ENCODE measurements around the gene SPX.

DNA sequence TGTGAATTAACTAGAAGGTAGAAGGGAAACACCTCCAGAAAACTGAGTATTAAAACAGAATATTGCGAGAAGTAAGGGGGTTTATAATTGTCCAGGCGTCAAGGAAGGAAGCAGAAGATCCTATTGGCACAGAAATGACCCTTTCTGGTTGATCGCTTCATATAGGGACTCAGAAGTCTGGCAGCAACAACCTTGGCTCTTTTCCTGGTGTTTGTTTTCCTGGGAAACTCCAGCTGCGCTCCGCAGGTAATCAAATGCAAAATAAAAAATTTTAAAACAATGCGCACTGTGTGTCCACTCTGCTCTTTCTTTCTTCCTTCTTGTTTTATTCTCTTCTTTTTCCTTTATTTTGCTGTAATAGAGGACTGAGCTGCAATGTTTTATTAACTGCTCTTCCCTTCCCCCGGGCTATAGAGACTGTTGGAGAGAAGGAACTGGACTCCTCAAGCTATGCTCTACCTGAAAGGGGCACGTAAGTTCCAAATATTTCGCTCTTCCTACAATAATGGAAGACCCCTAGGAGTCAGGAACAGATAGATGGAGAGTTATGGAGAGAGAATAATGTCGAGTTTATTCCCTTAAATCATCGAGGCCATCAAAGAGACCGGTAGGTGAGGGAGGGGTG, 737 bp downstream of the SPX start:
- TF ChIP-seq, protein P1, sequence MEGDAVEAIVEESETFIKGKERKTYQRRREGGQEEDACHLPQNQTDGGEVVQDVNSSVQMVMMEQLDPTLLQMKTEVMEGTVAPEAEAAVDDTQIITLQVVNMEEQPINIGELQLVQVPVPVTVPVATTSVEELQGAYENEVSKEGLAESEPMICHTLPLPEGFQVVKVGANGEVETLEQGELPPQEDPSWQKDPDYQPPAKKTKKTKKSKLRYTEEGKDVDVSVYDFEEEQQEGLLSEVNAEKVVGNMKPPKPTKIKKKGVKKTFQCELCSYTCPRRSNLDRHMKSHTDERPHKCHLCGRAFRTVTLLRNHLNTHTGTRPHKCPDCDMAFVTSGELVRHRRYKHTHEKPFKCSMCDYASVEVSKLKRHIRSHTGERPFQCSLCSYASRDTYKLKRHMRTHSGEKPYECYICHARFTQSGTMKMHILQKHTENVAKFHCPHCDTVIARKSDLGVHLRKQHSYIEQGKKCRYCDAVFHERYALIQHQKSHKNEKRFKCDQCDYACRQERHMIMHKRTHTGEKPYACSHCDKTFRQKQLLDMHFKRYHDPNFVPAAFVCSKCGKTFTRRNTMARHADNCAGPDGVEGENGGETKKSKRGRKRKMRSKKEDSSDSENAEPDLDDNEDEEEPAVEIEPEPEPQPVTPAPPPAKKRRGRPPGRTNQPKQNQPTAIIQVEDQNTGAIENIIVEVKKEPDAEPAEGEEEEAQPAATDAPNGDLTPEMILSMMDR (conservative IDR thresholded peaks at IDR 0.05) = no peak
- TF ChIP-seq ZFX (IDR thresholded peaks at IDR 0.05) = no peak

All from C4-2B (cell line).